HepG2 (cell line): ENCODE measurements around the gene ZSCAN4. TPM values are rescaled to one million over a fixed set of nuclear protein-coding genes. Genes with fewer than 3 reads are reported as not detected.

ENCODE experiments used
- ATAC-seq: fragments of 200-7000 bp; cut with Tn5 transposase; 3 replicates; pipeline ENCODE4 v1.9.1; 2020; ENCODE audit warnings: mild to moderate bottlenecking, moderate library complexity
- BruUV-seq: library from RNA; stranded (reverse); fragments of 400-500 nt; replicated peaks from 2 replicates; lab custom pipeline; 2021; lab: Mats Ljungman, UMichigan
- CTCF ChIA-PET: fragments of 300-600 bp; formaldehyde crosslinking; extraction: SDS; loops from one replicate; lab custom pipeline; 2021; ENCODE audit warnings: low total read pairs, inconsistent platforms, low intra/inter-chr PET ratio; lab: Yijun Ruan, JAX
- POLR2A ChIA-PET: fragments of 350-600 bp; sonication (Branson Sonifier 250); formaldehyde crosslinking; loops from one replicate; lab custom pipeline; 2020; ENCODE audit warnings: antibody characterized with exemption, inconsistent platforms; lab: Yijun Ruan, JAX
- DNase-seq: peaks from one replicate; pipeline ENCODE4 v3.0.0-alpha.2; 2015; ENCODE audit warnings: low spot score
- FAIRE-seq: peaks from 3 replicates; lab custom pipeline; 2011; peaks lifted over from hg19 to GRCh38; lab: Jason Lieb, UNC
- H2AFZ ChIP-seq: one replicate; pipeline ENCODE4 v1.6.1; 2011; ENCODE audit warnings: low read length, inconsistent platforms
- H3K27ac ChIP-seq: fragments of 300-600 bp; 3 replicates; pipeline ENCODE4 v1.8.0; 2011; ENCODE audit warnings: mixed run types, mild to moderate bottlenecking, mixed read lengths, low read length, inconsistent platforms; ENCODE audit not compliant: insufficient read depth; ENCODE audit errors: extremely low read length
- H3K27me3 ChIP-seq, 2 experiments: fragments of 200-600 bp in 1 of 2; 2 replicates in 1 of 2; 3 replicates in 1 of 2; pipeline versions ENCODE4 v1.6.0 to v1.8.0; 2011; ENCODE audit warnings: low read length in 2 of 2, mild to moderate bottlenecking in 2 of 2, moderate library complexity in 2 of 2, inconsistent platforms in 1 of 2; ENCODE audit not compliant: insufficient read depth in 2 of 2, control insufficient read depth in 1 of 2
- H3K36me3 ChIP-seq, 2 experiments: fragments of 200-600 bp in 1 of 2; replicated peaks in 1 of 2; 2 replicates in 1 of 2; 3 replicates in 1 of 2; pipeline versions ENCODE4 v1.5.1 to v1.8.0; 2011; ENCODE audit warnings: low read length in 2 of 2, inconsistent platforms in 1 of 2; ENCODE audit not compliant: insufficient read depth in 2 of 2, control insufficient read depth in 1 of 2
- H3K4me1 ChIP-seq: 2 replicates; pipeline ENCODE4 v1.5.1; 2012; ENCODE audit warnings: low read length, inconsistent platforms; ENCODE audit not compliant: insufficient read depth
- H3K4me2 ChIP-seq: 2 replicates; pipeline ENCODE4 v1.6.0; 2011; ENCODE audit warnings: low read depth, low read length, inconsistent platforms
- H3K4me3 ChIP-seq, 3 experiments: fragments of 200-600 bp in 1 of 3; sonication (generic), shearing (Covaris generic) in 1 of 3; replicated peaks in 1 of 3; 2 replicates each; pipeline ENCODE4 v1.5.1; 2011 to 2016; ENCODE audit warnings: low read length in 3 of 3, inconsistent platforms in 2 of 3, low read depth in 2 of 3, mild to moderate bottlenecking in 2 of 3, control low read depth in 1 of 3, mixed read lengths in 1 of 3; ENCODE audit not compliant: insufficient read depth in 1 of 3
- H3K79me2 ChIP-seq: one replicate; pipeline ENCODE4 v1.6.1; 2011; ENCODE audit warnings: low read length, inconsistent platforms; ENCODE audit not compliant: insufficient read depth
- H3K9ac ChIP-seq: 2 replicates; pipeline ENCODE4 v1.6.0; 2011; ENCODE audit warnings: mild to moderate bottlenecking, low read depth, low read length, inconsistent platforms; ENCODE audit not compliant: insufficient read depth
- H3K9me3 ChIP-seq: 2 replicates; pipeline ENCODE4 v1.5.1; 2012; ENCODE audit warnings: mild to moderate bottlenecking, low read length
- H4K20me1 ChIP-seq: 2 replicates; pipeline ENCODE4 v1.6.0; 2011; ENCODE audit warnings: inconsistent platforms, mild to moderate bottlenecking, low read length, moderate library complexity; ENCODE audit not compliant: insufficient read depth
- FOXK2 ChIP-seq: fragments of 450-650 bp; IDR thresholded peaks from 2 replicates; pipeline ENCODE4 v1.6.1; 2016
- FOXP1 ChIP-seq, 2 experiments: fragments of 450-650 bp in 1 of 2; IDR thresholded peaks; 2 replicates each; pipeline ENCODE4 v1.6.1; 2017 to 2018; ENCODE audit warnings: antibody characterized with exemption in 1 of 2
- HOXA3 ChIP-seq: sonication (generic); formaldehyde crosslinking; IDR thresholded peaks from 2 replicates; pipeline ENCODE4 v1.5.0; 2020; ENCODE audit warnings: missing genetic modification reagents
- KAT8 ChIP-seq: IDR thresholded peaks from 2 replicates; pipeline ENCODE4 v1.6.1; 2016; ENCODE audit warnings: missing genetic modification reagents, missing compliant biosample characterization
- MAF1 ChIP-seq: sonication (generic); formaldehyde crosslinking; IDR thresholded peaks from 2 replicates; pipeline ENCODE4 v1.5.0; 2020; ENCODE audit warnings: missing genetic modification reagents, borderline replicate concordance
- MAFK ChIP-seq, 2 experiments: IDR thresholded peaks in 1 of 2; conservative IDR thresholded peaks in 1 of 2; 2 replicates each; pipeline ENCODE4 v1.6.1; 2011; ENCODE audit warnings: improper control_type of control experiment in 2 of 2, low read length in 2 of 2
- MAX ChIP-seq: IDR thresholded peaks from 2 replicates; pipeline ENCODE4 v1.6.1; 2012; ENCODE audit warnings: inconsistent platforms
- XRCC5 ChIP-seq: fragments of 200-400 bp; formaldehyde crosslinking; optimal IDR thresholded peaks from 2 replicates; pipeline ENCODE3; 2017; ENCODE audit warnings: mild to moderate bottlenecking, low read length
- ZBTB4 ChIP-seq: sonication (generic); formaldehyde crosslinking; IDR thresholded peaks from 2 replicates; pipeline ENCODE4 v1.4.0; 2020; ENCODE audit warnings: missing genetic modification reagents, mild to moderate bottlenecking, borderline replicate concordance
- ZBTB7B ChIP-seq: sonication (generic); formaldehyde crosslinking; IDR thresholded peaks from 2 replicates; pipeline ENCODE4 v1.4.0; 2020; ENCODE audit warnings: missing genetic modification reagents
- ZKSCAN5 ChIP-seq: sonication (generic); formaldehyde crosslinking; IDR thresholded peaks from 2 replicates; pipeline ENCODE4 v1.5.1; 2020; ENCODE audit warnings: mild to moderate bottlenecking, missing genetic modification reagents
- ZNF607 ChIP-seq: sonication (generic); formaldehyde crosslinking; IDR thresholded peaks from 2 replicates; pipeline ENCODE4 v1.5.1; 2020; ENCODE audit warnings: missing genetic modification reagents, mild to moderate bottlenecking, borderline replicate concordance
- ZNF775 ChIP-seq: sonication (generic); formaldehyde crosslinking; IDR thresholded peaks from 2 replicates; pipeline ENCODE4 v1.4.0; 2020; ENCODE audit warnings: missing genetic modification reagents, mild to moderate bottlenecking, moderate library complexity, borderline replicate concordance
- ZSCAN30 ChIP-seq: sonication (generic); formaldehyde crosslinking; IDR thresholded peaks from 2 replicates; pipeline ENCODE4 v1.5.0; 2020; ENCODE audit warnings: mild to moderate bottlenecking, missing genetic modification reagents
- WGBS: methylation state at CpG from one replicate; pipeline ENCODE4 v1.1.6; 2017; ENCODE audit warnings: low lambda C conversion rate; 5-methylcytosine and 5-hydroxymethylcytosine counted together
- in situ Hi-C: cut with HindIII; loops from 2 replicates; pipeline ENCODE4 v1.10.0; 2017; ENCODE audit warnings: low pct_unique_long_range_greater_than_20kb; ENCODE audit not compliant: extremely low pct_ligation_motif_present
- intact Hi-C: fragments of 100-400 bp; cut with micrococcal nuclease; formaldehyde crosslinking; loops from one replicate; pipeline ENCODE4 v1.10.0; 2022; ENCODE audit not compliant: unreplicated experiment
- polyA plus RNA-seq, 8 experiments: library from polyadenylated mRNA; depleted of rRNA in 3 of 8; stranded (reverse) in 7 of 8; unstranded in 1 of 8; fragments of >200 nt; fragmentation: Illumina TruSeq in 4 of 8; extraction: Trizol in 4 of 8; gene quantifications; 2 replicates each; pipeline versions ENCODE4 v1.2.1 to v1.2.3, GENCODE V29; 2011 to 2016; ENCODE audit warnings: low read depth in 4 of 8, missing spikeins in 1 of 8, mixed read lengths in 1 of 8; ENCODE audit not compliant: insufficient read depth in 1 of 8
- total RNA-seq, 5 experiments: library from RNA; depleted of rRNA; stranded (reverse); fragments of >200 nt; fragmentation: Illumina TruSeq; extraction: Trizol; gene quantifications; 2 replicates each; pipeline ENCODE4 v1.2.3, GENCODE V29; 2016; ENCODE audit warnings: low read depth in 1 of 5

ZSCAN4 gene
- total and polyA plus RNA-seq, 2 of the 13 experiments (the other 11 are each of a cell fraction or from before 2014, with no cell fraction given) = 0.60 to 0.73 TPM

- no peak for TF ChIP-seq MAF1 (CRISPR knock-in tag)
- TF ChIP-seq ZBTB7B (CRISPR knock-in tag) = no peak
- TF ChIP-seq ZKSCAN5 (CRISPR knock-in tag) = no peak
- no peak for TF ChIP-seq ZNF775 (CRISPR knock-in tag)
- no peak for TF ChIP-seq KAT8
Measured at GRCh38 chr19:57643734-57644133, 25.0 kb upstream of the ZSCAN4 start (continued).

GRCh38 chr19:57648331-57649003 lies 20.3 kb upstream of the ZSCAN4 start:
- CTCF ChIA-PET = no interaction called here
- intact Hi-C loops = no loop called here
- TF ChIP-seq HOXA3 (CRISPR knock-in tag) = no peak
- TF ChIP-seq, all 625 proteins: peak for 0
- Histone ChIP-seq H3K27ac (no peak overlapping the region), H3K9ac (no peak overlapping the region), H3K9me3 (0 out of 2 replicates have a peak, but pooled peaks cover 4% of the 10 kb centered on the region), H4K20me1 (no peaks in the 10 kb centered on the region), H3K36me3 (no peaks in the 10 kb centered on the region), H3K4me1 (peaks cover 27% of the 10 kb centered on the region), H3K4me2 (no peak overlapping the region), H3K79me2 (no peaks in the 10 kb centered on the region), H3K4me3 (no peak overlapping the region), H3K27me3 (no peaks in the 10 kb centered on the region), H2AFZ (no peak overlapping the region)
- no peak for FAIRE-seq
- in situ Hi-C loops = no loop called here
- POLR2A ChIA-PET = no interaction called here
- WGBS = 76% methylated on average over 6 of the region's 6 CpGs
- no peak for DNase-seq
- ATAC-seq = no peak
- no TSS peak for BruUV-seq

- peak overlapping the region; percentile 65 for H3K27ac ChIP-seq
- peak overlapping the region; percentile 71 for H3K9ac ChIP-seq
- no peaks in the 10 kb centered on the region for H3K36me3 ChIP-seq
- intact Hi-C loops (no loop called here), in situ Hi-C loops (no loop called here)
- H3K27me3 ChIP-seq = no peaks in the 10 kb centered on the region
- peak overlapping the region; percentile 78 for H3K4me2 ChIP-seq
- peak overlapping the region; percentile 52 to 69 (median 61) for H3K4me3 ChIP-seq
- TSS peak; percentile 73 for BruUV-seq
- CTCF ChIA-PET = no interaction called here
- 6% methylated on average over 6 of the region's 6 CpGs for WGBS
- POLR2A ChIA-PET = interaction anchor here (1.0 to 2.4 kb wide), 3 partner anchors 13 to 30 kb away, joined by 9 to 19 read pairs (median 11); partner anchors contain the start of genes ZNF211 and ZNF551
- peaks cover 43% of the 10 kb centered on the region for H3K4me1 ChIP-seq
- H4K20me1 ChIP-seq = no peaks in the 10 kb centered on the region
- H3K9me3 ChIP-seq = 0 out of 2 replicates have a peak, but pooled peaks cover 8% of the 10 kb centered on the region
- peak overlapping the region; percentile 92 for H2AFZ ChIP-seq
- no peaks in the 10 kb centered on the region for H3K79me2 ChIP-seq
- DNase-seq (no peak), ATAC-seq (peak; percentile 75), FAIRE-seq (peak; percentile 4)
- 0 out of 2 replicates have a peak, but pooled peaks have one; percentile 10 for TF ChIP-seq ZNF607 (CRISPR knock-in tag)
- TF ChIP-seq ZBTB4 = no peak
- TF ChIP-seq FOXK2 = no peak
- TF ChIP-seq FOXP1 (IDR thresholded peaks at IDR 0.05) = no peak
- TF ChIP-seq FOXP1 (CRISPR knock-in tag; IDR thresholded peaks at IDR 0.05) = no peak
- TF ChIP-seq MAX = no peak
- no peak for TF ChIP-seq XRCC5
- 0 out of 2 replicates have a peak, but pooled peaks have one; percentile 24 for TF ChIP-seq ZSCAN30
- no peak for TF ChIP-seq MAFK (conservative IDR thresholded peaks at IDR 0.05 in 1 of 2, IDR thresholded peaks at IDR 0.05 in 1 of 2; ENCODE audit: low read length in 2 of 2)
Measured at GRCh38 chr19:57651654-57651996, 17.1 kb upstream of the ZSCAN4 start.
